ENCODE data around the gene LASP1.
A peak's percentile ranks its signal among the peaks of the same experiment; 100 is the strongest.
"Not testable (repeated sequence)": the region's sequence is repeated elsewhere in the genome, so short reads cannot be mapped to it uniquely, and the experiment has no call there.

The LASP1 gene

DNA sequence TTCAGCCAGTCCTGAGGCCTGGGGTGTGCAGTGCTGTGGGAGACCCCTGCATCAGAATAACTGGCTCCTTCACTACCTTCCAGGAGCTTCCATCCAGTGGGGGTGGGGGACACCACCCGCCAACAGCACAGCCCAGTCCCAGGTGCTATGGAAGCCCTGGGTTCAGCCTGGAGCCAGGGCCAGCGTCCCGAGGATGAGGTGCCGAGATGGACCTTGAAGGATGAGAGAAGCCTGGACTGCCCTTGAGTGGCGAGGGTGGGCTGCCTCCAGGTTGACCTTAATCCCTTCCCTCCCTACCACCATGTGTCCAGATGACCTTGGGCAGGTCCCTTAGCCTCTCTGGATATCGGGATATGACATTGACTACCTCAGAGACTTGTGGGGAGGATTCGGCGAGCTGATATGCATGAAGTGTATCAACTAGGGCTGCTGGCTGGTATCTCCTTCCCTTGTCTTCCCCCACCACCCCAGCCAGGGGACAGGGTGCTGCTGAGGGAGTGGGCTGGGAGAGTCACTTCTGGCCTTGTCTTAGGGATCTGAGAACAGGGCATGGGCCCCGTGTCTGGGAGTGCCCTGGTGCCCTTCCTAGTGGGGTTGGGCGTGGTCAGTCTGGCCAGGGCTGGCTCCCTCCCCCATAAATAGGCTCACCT, 41.3 kb downstream of the LASP1 start:
- no peak for DNase-seq

DNA sequence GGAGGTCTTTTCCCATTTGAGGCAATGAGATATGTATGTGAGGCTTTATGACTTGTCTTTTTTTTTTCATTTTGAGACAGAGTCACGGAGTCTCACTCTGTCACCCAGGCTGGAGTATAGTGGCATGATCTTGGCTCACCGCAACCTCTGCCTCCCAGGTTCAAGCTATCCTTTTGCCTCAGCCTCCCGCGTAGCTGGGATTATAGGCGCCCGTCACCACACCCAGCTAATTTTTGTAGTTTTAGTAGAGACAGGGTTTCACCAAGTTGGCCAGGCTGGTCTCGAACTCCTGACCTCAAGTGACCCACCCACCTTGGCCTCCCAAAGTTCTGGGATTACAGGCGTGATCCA, 41.8 kb downstream of the LASP1 start:
- not testable (repeated sequence) for DNase-seq

- DNase-seq: no peak
These were observed 42.5 kb downstream of the LASP1 start for GRCh38 chr17:38912221-38912813.

DNA sequence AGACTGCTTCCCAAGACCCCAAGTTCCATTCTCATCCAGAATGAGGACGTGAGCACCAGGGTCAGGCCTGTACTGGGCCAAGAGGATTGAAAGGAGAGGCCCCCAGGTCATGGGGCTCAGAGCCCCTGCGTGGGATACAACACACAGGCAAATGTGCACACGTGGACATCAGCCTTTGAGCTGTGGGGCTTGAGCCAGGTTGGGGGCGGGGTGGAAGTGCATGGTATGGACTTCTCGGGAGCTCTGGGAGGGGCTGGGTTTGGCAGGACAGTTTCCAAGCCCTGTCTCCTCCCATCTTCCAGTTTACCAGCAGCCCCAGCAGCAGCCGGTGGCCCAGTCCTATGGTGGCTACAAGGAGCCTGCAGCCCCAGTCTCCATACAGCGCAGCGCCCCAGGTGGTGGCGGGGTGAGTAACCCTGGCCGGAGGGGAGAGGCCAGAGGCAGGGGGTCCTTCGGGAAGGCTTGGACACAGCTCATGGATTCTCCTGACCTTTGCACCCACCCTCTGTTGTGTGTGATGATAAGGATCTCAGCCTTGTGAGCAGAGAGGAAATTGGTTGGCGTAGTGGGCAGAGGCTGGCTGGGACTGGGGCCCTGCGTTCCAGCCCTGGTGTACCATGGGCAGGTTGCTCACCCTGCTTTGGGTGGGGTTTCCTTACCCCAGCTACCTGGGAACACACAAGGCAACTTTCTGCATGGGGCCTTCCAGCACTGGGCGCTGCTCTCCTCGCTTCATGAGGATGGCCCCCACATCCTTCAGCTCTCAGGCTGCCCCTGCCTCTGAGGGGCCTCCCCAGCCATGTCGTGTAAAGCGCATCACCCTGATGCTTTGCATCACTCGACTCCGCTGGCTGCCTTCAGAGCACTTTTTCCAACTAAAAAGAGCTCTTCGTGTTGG, 45.1 kb downstream of the LASP1 start:
- no peak for DNase-seq

DNA sequence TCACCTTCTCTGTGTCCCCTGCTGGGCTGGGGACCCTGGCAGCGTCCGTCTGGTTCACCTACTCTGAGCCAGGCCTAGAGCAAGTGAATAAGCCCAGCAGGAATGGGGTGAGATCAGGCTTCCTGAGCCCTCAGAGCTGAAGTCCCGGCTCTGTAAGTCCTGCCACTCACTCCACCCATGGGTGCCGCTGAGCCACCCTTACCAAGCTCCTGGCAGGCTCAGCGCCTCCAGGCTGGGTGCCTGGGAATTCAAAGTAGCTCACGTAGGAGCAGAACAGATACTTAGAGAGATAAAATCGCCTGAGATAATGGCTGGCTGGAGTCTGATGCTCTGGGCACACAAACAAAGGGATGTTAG, 45.8 kb downstream of the LASP1 start:
- DNase-seq: no peak

DNA sequence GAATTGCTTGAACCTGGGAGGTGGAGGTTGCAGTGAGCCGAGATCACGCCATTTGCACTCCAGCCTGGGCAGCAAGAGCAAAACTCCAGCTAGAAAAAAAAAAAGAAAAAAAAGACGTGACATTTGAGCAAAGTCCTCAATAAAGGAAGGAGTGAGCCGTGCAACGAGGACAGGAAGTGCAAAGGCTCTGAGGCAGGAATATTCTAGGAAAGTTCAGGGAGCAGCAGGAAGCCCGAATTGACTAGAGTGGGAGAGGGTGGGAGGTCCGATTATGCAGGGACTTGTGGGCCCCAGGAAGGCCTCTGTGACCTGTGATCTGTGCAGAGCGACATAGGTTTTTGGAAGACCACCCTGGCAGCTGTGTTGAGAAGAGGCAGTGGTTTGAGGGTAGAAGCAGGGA, 46.9 kb downstream of the LASP1 start:
- no peak for DNase-seq

DNA sequence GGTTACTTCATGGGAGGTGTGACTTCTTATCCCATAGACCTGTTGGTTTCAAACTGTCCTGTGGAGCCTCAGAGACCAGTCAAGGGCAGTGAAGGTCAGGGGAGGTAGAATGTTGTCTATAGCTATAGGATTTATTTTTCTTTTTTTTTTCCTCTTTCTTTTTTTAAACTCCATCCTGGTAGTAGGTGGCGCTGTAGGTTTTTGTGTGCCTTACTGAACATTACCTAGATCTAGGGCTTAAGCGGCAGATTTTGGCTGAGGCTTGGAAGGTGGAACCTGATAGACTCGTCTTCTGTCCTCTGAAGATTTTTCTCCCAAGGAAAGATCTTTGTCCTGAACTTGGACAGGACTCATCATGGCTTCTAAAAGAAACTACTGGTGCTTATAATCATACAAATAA, 47.4 kb downstream of the LASP1 start:
- no peak for DNase-seq

DNA sequence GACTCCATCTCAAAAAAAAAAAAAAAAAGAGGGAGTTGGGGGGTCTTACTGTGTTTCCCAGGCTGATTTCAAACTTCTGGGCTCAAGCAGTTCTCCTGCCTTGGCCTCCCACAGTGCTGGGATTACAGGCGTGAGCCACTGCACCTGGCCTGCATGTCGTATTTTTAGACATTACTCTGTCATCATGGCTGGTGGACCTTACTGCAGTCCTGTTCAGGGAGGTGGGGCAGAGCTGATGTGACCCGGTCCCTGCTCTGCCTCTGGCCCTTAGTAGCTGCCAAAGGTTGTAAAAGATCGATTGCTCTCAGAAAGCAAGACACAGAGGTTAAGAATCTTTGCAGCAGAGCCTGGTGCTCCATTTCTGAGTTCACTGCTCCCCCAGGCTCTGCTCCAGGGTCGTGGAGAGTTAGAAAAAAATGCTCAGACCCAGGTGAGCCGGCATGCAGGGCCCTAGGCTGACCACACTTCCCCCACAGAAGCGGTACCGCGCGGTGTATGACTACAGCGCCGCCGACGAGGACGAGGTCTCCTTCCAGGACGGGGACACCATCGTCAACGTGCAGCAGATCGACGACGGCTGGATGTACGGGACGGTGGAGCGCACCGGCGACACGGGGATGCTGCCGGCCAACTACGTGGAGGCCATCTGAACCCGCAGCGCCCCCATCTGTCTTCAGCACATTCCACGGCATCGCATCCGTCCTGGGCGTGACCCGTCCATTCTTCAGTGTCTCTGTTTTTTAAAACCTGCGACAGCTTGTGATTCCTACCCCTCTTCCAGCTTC, 48.5 kb downstream of the LASP1 start:
- DNase-seq: no peak

DNA sequence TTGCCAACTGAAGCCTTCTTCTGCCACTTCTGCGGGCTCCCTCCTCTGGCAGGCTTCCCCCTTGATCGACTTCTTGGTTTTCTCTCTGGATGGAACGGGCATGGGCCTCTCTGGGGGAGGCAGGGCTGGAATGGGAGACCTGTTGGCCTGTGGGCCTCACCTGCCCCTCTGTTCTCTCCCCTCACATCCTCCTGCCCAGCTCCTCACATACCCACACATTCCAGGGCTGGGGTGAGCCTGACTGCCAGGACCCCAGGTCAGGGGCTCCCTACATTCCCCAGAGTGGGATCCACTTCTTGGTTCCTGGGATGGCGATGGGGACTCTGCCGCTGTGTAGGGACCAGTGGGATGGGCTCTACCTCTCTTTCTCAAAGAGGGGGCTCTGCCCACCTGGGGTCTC, 49.1 kb downstream of the LASP1 start:
- no peak for DNase-seq

DNA sequence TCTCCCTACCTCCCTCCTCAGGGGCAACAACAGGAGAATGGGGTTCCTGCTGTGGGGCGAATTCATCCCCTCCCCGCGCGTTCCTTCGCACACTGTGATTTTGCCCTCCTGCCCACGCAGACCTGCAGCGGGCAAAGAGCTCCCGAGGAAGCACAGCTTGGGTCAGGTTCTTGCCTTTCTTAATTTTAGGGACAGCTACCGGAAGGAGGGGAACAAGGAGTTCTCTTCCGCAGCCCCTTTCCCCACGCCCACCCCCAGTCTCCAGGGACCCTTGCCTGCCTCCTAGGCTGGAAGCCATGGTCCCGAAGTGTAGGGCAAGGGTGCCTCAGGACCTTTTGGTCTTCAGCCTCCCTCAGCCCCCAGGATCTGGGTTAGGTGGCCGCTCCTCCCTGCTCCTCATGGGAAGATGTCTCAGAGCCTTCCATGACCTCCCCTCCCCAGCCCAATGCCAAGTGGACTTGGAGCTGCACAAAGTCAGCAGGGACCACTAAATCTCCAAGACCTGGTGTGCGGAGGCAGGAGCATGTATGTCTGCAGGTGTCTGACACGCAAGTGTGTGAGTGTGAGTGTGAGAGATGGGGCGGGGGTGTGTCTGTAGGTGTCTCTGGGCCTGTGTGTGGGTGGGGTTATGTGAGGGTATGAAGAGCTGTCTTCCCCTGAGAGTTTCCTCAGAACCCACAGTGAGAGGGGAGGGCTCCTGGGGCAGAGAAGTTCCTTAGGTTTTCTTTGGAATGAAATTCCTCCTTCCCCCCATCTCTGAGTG, 49.6 kb downstream of the LASP1 start:
- DNase-seq: no peak

GRCh38 chr17:38920374-38921291, 50.8 kb downstream of the LASP1 start:
- DNase-seq: no peak

DNA sequence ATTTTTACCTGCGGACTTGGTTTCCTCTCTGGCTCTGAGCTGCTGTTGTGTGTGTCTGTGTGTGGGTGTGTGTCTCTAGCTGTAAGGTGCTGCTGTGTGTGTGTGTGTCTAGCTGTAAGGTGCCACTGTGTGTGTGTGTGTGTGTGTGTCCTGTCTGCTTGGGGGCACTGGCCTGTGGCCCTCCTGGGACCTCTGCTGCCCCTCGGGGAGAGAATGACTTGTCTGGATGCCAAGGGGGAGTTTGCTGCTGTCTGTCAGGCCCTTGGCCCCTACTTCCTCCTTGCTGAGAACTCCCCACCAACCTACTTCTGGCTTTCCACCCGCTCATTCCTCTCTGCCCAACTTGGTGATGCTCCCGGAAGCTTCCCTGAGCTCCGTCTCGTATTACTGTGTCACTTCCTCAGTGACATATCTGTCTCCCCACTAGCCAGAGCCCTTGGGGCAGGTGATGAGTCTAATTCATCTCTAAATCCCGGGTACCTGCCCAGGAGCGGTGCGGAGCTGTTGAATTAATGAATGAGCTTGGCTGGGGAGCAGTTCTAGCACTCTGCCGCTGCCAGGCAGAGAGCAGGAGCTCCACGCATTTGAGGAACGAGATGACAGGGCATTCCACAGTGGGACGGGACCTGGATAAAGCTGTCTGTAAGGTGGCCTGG, 52.0 kb downstream of the LASP1 start:
- DNase-seq: no peak

DNA sequence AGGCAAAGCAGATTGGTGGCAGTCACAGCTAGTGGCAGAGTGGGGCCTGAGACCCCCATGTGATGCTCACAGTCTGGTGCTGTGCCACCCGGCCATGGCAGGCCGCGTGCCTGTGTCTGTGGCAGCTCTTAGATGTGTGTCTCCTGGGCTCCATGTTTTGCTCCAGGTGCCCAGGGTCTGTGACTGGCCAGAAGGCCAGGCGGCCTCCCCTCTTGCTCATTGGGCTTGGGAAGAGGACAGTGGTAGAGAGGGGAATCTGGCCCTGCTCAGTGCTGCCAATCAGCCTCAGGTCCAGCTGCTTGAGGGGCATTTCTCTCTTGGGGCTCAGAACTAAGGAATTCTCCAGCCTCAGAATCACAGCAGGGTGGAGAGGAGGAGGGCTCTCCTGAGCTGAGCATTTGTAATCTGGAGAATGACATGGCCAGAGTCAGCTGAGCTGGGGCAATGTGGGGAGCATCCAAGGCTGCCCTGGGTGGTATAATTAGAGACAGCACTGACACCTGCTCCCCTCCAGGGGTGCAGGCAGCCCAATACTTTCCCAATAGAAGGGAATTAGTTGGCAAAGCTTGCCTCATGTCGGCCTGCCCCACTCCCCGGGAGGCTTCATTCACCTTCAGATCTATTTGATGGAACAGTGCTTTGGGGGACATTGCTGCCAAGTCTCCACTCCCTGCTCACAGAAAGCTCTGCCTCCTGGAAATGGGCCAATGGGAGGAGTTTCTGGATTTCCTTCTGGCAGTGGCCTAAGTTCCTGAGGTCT, 52.9 kb downstream of the LASP1 start:
- DNase-seq: no peak

DNA sequence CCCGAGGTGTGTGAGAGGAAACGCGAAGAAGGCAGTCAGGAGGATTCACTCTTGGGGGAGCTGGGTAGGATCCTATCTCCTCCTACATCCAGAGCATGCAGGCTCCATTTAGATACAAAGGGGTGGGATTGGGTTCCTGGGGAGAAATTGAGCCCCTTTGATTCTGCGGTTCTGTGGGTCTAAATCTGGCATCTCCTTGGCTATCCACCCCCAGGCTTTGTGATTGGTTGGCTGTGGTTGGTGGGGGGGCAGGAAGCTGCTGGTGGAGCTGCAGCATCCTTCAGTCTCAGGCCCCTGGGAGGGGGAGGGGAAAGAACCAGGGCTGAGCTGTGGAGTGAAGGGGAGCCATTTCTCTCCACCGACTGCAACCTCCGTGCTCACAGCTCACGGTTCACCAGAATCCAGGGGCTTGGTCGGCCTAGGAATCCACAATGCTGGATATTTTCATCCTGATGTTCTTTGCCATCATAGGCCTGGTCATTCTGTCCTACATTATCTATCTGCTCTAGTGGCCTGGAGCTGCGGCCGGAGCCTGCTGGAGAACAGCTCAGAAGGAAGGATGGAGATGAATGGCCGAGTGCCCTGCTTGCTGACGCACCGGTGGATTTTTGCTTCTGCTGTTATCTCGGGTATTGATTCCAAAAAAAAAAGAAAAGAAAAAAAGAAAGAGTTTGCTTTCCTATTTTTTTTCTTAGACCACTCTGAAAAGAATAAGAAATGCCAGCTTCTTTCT, 55.6 kb downstream of the LASP1 start, which contains the start of gene LASP1NB:
LASP1NB (plus strand) TSS at position 352 of the 733 bp plus-strand sequence.
- DNase-seq: peak in 1 of 5 donors; percentile 28

- peak in 1 of 5 donors; percentile 57 for DNase-seq
These were observed 56.6 kb downstream of the LASP1 start for GRCh38 chr17:38926293-38927070.

GRCh38 chr17:38930782-38931181, 60.9 kb downstream of the LASP1 start:
- not testable (repeated sequence) for DNase-seq

- not testable (repeated sequence) for DNase-seq
These were observed 64.1 kb downstream of the LASP1 start for GRCh38 chr17:38933962-38934361.

GRCh38 chr17:38939987-38940386, 70.1 kb downstream of the LASP1 start:
- no peak for DNase-seq
